T follicular helper cell (primary cell): ENCODE results near the gene WBP4.

Experiments used
- DNase-seq: peaks from one replicate; pipeline ENCODE4 v3.0.0-alpha.2; 2020; ENCODE audit warnings: low read depth

Gene WBP4

GRCh38 chr13:41049480-41050440, 11.5 kb upstream of the WBP4 start:
- no peak for DNase-seq

GRCh38 chr13:41052441-41052840, 8.9 kb upstream of the WBP4 start:
- DNase-seq: no peak

DNA sequence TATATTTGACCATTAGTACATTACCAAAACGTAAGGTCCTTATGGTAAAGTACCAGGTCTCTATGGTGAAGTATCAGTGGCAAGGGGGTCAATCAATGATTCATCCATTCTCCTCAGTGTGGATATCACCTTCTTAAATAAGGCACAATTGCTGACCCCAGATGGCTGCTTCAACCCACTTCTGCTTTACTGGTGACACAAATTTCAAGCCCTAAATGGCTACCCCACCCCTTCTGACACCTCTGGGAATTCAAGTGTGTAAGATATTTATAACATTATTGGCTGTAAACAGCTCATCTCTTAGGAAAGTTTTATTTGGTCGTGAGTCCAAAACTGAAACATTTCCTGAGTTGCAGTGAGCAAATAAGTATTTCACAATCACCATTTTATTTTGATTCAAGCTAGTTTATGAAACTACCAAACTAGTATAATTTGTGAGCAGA, 7.9 kb upstream of the WBP4 start:
- no peak for DNase-seq

- DNase-seq: no peak
These were observed 7.0 kb upstream of the WBP4 start for GRCh38 chr13:41054212-41054877.

DNA sequence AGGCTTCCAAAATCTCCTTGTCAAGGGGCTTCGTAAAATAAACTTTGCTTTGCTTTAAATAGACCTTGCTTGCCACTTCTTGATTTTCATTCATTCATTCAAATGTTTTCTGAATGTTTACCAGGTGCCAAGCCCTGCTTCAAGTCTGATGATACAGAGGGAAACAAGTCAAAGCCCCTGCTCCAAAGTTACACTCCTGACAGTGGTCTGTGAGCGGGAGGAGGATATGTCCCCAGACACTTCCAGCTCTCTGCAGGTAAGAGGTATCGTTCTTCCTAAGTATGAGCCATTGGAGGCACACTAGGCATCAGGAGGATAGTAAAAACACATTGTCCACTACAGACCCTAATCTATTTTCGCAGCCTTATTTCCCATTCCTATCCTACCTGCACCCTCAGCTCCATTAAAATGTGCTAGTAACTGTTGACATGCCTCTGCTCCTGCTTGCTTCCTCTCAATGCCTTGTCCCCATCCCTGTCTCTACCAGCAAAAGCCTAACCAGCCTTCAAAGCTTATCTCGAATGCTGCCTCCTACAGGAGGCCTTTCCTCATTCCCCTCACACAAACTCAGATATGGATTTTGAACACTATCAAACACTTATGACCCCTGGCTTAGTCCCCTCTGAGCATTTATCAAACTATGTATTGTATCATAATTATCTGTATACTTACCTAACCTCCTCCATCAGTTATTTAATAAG, 6.2 kb upstream of the WBP4 start:
- no peak for DNase-seq

- DNase-seq: no peak
These were observed 5.1 kb upstream of the WBP4 start for GRCh38 chr13:41056194-41056593.

- DNase-seq: no peak
These were observed 4.2 kb upstream of the WBP4 start for GRCh38 chr13:41056826-41057711.

- DNase-seq: no peak
These were observed 2.8 kb upstream of the WBP4 start for GRCh38 chr13:41058295-41059070.

DNA sequence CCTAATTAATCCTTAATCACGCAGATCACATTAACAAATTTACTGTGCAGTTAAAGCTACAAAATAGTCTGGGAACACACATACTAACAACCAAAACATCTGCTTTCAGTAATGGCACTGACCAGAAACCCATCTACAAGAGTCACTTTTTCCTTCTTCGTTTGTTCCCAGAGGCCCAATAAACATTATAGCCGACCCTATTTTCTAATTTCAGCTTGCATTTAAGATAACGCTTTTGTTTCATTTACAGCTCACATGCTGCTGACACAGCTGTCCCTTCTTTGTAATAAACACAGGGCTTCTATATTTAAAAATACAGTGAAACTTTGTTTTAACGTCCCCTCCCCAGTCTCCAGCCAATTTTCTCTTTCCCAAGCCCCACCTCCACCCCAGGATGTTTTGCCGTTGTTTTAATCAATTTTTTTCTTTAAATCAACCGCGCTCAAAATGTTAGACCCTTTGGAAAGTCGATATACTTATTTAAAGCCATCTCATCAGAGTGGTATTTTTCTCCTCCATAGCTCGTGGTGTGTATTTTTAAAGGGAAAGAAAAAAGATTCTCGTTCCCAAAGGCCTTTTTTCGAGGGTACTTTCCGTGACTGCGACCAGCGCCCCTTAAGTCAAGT, 1.7 kb upstream of the WBP4 start:
- no peak for DNase-seq

- DNase-seq: peak; percentile 49
These were observed 1.1 kb upstream of the WBP4 start for GRCh38 chr13:41060082-41060723.

GRCh38 chr13:41060724-41061074, 610 bp upstream of the WBP4 start:
- peak; percentile 79 for DNase-seq

DNA sequence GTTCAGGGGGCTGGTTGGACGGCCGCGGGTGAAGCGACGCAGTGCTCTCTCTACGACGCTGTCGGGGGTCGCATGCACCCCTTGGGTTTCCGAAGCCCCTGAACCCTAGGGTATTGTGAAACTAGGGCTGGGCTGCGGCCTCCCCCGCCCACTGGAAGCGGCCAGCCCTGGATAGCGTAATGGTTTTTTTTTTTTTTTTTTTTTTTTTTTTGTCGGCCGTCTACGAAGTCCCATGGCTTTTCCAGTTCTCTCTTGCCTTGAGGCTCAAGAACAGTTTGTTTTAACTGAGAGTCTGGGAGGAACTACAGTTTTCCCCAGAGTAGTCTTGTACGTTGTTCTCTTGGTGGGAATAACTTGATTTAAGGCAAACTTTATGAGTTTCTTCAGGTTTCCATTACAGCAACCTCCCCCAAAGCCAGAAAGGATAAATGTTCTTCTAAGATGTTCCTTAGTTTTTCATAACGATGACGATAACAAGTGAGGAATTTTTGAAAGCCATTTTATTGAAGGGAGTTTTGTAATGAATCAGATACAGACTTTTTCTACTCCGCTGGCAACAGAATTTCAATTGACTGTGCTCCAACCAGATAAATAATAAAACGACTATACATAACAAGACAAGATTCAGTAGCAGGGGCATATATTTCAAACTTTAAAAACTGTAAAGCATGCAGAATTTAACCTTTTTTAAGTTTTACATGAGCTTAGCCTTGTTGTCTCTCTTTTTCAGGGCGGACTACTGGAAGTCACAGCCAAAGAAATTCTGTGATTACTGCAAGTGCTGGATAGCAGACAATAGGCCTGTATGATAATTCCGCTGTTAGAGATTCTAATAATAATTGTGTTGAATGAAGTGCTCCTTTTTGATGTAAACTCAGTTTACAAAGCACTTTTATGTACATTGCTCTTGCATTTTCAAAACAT, 867 bp downstream of the WBP4 start:
- DNase-seq: no peak

DNA sequence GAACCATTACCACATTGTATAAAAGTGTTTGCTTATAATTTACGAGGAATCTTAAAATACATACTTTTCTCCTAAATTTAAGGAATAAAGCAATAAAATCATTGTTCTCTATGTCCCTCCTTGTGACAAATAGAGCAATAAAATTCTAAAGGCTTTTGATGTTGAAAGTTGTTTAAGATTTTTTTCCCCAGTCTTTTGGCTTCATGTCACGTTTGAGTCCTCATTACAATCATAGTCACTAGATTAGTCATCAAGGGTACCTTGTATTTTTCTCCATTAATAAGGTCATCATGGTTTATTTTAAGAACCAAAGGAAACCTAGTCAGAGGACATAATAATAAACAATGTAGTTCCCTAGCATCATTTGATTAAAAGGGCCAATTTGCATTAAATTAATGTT, 3.2 kb downstream of the WBP4 start:
- no peak for DNase-seq

DNA sequence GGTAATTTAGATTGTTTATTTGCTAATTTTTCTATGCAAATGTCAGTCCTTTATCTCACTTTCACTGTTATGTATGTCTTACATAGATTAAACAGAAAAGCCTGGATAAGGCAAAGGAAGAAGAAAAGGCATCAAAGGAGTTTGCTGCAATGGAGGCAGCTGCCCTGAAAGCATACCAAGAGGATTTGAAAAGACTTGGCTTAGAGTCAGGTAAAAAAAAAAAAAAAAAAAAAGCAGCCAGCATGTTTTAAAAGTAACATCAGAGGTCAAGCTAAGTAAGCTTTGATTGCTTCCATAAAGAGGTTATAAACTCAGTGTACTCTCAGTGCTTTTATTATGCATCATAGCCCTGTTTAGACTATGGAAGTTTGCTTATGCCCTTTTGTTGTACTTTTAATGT, 3.8 kb downstream of the WBP4 start:
- no peak for DNase-seq

- DNase-seq: no peak
These were observed 13.2 kb downstream of the WBP4 start for GRCh38 chr13:41074523-41074922.

- DNase-seq: peak; percentile 14
These were observed 13.7 kb downstream of the WBP4 start for GRCh38 chr13:41075034-41075433.

GRCh38 chr13:41075485-41075884, 14.2 kb downstream of the WBP4 start:
- no peak for DNase-seq

GRCh38 chr13:41077475-41077874, 16.2 kb downstream of the WBP4 start:
- DNase-seq: no peak

DNA sequence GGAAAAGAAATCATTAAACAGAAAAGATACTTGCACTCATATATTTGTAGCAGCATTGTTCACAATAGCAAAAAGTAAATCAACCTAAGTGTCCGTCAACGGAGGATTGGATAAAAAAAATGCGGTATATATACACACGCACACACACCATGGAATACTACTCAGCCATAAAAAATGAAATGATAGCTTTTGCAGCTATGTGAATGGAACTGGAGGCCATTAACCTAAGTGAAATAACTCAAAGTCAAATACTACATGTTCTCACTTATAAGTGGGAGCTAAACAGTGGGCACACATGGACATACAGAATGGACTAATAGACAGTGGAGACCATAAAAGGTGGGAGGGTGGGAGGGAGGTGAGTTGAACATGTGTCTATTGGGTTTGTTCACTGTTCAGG, 18.4 kb downstream of the WBP4 start:
- DNase-seq: no peak
